Measurements from ENCODE around the gene DBNL.

DBNL gene

DNA sequence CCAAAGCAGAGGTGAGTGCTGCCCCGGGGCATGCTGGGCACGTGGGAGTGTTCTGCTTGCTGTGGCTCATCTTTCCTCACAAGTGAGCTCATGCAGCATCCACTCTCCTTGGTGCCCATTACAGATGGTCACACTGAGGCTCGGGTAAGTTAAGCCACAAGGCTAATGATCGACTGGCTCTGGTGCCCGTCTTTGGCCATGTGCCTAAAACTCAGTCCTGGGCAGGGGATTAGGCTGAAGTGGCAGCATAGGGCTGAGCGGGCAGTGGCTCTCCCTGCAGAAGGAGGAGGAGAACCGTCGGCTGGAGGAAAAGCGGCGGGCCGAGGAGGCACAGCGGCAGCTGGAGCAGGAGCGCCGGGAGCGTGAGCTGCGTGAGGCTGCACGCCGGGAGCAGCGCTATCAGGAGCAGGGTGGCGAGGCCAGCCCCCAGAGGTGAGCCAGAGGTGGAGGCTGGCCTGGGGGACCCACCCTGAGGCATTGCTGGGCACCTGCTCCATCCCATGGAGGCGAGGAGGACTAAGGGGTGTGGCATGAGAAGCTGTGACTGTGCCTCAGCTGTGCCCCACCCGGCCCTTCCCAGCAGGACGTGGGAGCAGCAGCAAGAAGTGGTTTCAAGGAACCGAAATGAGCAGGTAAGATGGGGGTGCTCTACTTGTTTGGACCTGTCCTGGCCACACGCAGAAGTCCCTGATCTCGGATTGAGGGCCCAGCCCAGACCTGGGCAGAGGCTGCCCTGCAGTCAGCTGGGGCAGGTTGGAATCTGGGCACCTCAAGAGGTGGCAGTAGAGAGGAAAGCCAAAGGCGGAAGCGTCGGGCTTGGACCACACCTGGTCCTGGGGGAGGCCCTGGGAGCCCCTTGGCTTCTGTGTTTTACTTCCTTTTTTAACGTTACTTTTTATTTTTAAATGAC lies 13.6 kb downstream of the DBNL start:
- Histone ChIP-seq H3K27me3 (replicated peaks) (no peaks in the 10 kb centered on the region), H3K27ac (no peak overlapping the region), H3K36me3 (replicated peaks) (peaks cover 80% of the 10 kb centered on the region), H3K4me3 (ENCODE audit: low read depth, low read length) (no peak overlapping the region)
- TF ChIP-seq, protein P1, sequence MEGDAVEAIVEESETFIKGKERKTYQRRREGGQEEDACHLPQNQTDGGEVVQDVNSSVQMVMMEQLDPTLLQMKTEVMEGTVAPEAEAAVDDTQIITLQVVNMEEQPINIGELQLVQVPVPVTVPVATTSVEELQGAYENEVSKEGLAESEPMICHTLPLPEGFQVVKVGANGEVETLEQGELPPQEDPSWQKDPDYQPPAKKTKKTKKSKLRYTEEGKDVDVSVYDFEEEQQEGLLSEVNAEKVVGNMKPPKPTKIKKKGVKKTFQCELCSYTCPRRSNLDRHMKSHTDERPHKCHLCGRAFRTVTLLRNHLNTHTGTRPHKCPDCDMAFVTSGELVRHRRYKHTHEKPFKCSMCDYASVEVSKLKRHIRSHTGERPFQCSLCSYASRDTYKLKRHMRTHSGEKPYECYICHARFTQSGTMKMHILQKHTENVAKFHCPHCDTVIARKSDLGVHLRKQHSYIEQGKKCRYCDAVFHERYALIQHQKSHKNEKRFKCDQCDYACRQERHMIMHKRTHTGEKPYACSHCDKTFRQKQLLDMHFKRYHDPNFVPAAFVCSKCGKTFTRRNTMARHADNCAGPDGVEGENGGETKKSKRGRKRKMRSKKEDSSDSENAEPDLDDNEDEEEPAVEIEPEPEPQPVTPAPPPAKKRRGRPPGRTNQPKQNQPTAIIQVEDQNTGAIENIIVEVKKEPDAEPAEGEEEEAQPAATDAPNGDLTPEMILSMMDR (IDR thresholded peaks at IDR 0.05; ENCODE audit: low read depth, low read length, missing control alignments): no peak
- no peak for DNase-seq
- in situ Hi-C loops (cut with HindIII; ENCODE audit: low pct_ligation_motif_present, low sequenced_read_pairs): no loop called here

DNA sequence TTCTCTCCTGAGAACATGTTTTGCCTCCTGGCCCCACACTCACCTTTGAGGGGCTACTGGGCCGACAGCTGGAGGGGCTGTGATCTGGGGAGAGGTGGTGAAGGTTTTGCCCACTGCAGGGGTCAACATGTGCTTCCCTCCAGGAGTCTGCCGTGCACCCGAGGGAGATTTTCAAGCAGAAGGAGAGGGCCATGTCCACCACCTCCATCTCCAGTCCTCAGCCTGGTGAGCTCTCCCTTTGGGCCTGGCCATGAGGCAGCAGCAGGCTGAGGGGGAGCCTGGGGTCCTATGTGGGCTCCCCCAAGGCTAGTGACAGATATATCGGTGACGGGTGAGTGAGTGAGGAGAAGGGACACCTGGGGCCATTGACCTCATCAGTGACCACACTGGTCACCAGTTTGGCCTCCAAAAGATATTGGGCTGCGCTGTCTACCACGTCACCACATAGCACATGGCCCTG lies 14.3 kb downstream of the DBNL start:
- Histone ChIP-seq H3K36me3 (replicated peaks) (peaks cover 77% of the 10 kb centered on the region), H3K27ac (no peak overlapping the region), H3K27me3 (replicated peaks) (no peaks in the 10 kb centered on the region), H3K4me3 (ENCODE audit: low read depth, low read length) (no peak overlapping the region)
- TF ChIP-seq, protein P1 (IDR thresholded peaks at IDR 0.05; ENCODE audit: low read depth, low read length, missing control alignments): no peak
- in situ Hi-C loops (cut with HindIII; ENCODE audit: low pct_ligation_motif_present, low sequenced_read_pairs): no loop called here
- no peak for DNase-seq

DNA sequence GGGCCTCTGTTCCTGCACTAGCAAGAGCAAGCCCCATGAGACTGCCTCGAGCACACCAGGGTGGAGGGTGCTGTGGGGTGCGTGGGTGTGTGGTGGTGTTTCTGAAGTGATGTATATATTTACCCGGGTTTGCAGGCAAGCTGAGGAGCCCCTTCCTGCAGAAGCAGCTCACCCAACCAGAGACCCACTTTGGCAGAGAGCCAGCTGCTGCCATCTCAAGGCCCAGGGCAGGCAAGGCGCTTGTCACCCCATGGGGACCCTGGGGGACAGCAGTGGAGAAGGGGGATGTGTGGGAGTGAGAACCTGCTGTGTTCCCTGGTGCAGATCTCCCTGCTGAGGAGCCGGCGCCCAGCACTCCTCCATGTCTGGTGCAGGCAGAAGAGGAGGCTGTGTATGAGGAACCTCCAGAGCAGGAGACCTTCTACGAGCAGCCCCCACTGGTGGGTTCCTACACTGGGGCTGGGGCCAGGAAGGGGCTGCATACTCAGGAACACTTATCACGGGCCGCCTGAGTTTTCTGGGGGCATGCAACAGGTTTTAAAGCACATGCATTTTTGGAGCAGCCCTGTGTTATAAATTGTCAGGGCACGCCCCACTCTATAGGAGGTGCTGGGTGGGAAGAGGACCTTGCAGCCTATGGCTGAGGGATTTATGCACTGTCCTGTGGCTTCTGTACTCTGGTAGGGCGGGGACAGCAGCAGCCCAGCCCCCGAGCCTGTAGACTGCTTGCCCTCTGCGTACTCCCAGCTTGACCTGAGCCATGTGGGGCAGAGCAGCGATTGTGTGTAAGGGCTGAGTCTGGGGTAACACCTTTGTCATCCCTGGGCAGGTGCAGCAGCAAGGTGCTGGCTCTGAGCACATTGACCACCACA lies 15.0 kb downstream of the DBNL start:
- in situ Hi-C loops (cut with HindIII; ENCODE audit: low pct_ligation_motif_present, low sequenced_read_pairs): no loop called here
- TF ChIP-seq, protein P1 (IDR thresholded peaks at IDR 0.05; ENCODE audit: low read depth, low read length, missing control alignments): no peak

GRCh38 chr7:44060091-44060947 lies 15.8 kb downstream of the DBNL start:
- Histone ChIP-seq H3K36me3 (replicated peaks) (peaks cover 69% of the 10 kb centered on the region), H3K27ac (no peak overlapping the region), H3K4me3 (ENCODE audit: low read depth, low read length) (no peak overlapping the region), H3K27me3 (replicated peaks) (no peaks in the 10 kb centered on the region)
- in situ Hi-C loops (cut with HindIII; ENCODE audit: low pct_ligation_motif_present, low sequenced_read_pairs): no loop called here
- TF ChIP-seq, protein P1 (IDR thresholded peaks at IDR 0.05; ENCODE audit: low read depth, low read length, missing control alignments): no peak
- DNase-seq: no peak

More for the DNA sequence above, 15.0 kb downstream of the DBNL start:
- H3K36me3 ChIP-seq (replicated peaks): peaks cover 77% of the 10 kb centered on the region
- H3K27me3 ChIP-seq (replicated peaks): no peaks in the 10 kb centered on the region
- H3K4me3 ChIP-seq (ENCODE audit: low read depth, low read length): no peak overlapping the region
- no peak for DNase-seq
- no peak overlapping the region for H3K27ac ChIP-seq

DNA sequence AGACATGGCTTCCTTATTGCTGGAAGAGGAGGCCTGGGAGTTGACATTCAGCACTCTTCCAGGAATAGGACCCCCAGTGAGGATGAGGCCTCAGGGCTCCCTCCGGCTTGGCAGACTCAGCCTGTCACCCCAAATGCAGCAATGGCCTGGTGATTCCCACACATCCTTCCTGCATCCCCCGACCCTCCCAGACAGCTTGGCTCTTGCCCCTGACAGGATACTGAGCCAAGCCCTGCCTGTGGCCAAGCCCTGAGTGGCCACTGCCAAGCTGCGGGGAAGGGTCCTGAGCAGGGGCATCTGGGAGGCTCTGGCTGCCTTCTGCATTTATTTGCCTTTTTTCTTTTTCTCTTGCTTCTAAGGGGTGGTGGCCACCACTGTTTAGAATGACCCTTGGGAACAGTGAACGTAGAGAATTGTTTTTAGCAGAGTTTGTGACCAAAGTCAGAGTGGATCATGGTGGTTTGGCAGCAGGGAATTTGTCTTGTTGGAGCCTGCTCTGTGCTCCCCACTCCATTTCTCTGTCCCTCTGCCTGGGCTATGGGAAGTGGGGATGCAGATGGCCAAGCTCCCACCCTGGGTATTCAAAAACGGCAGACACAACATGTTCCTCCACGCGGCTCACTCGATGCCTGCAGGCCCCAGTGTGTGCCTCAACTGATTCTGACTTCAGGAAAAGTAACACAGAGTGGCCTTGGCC lies 16.6 kb downstream of the DBNL start:
- H3K36me3 ChIP-seq (replicated peaks): peaks cover 62% of the 10 kb centered on the region

More for the DNA sequence above, 16.6 kb downstream of the DBNL start:
- in situ Hi-C loops (cut with HindIII; ENCODE audit: low pct_ligation_motif_present, low sequenced_read_pairs): no loop called here
- DNase-seq: no peak
- TF ChIP-seq, protein P1 (IDR thresholded peaks at IDR 0.05; ENCODE audit: low read depth, low read length, missing control alignments): no peak
- Histone ChIP-seq H3K4me3 (ENCODE audit: low read depth, low read length) (no peak overlapping the region), H3K27me3 (replicated peaks) (no peaks in the 10 kb centered on the region), H3K27ac (no peak overlapping the region)

Data from brain microvascular endothelial cell (primary cell).